Measurements from ENCODE around the gene DARS1.

DNA sequence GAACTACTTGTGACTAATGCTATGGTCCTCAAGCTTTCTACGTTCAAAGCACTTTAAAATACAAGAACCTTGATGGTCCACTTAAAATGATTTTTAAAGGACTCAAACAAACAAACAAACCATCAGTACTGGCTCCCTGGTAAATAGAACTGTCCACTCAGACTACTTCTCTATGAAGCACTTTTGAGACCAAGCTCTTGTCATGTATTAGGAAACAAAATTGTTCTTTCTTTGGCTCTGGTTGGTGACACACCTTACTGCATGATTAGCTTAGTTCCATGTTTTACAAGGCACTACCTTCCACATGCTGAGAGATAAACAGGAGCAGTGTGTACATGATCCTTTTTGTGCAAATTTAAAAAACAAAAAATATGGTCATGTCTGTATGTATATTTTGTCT, 19.7 kb downstream of the DARS1 start:
- TF ChIP-seq, protein P1, sequence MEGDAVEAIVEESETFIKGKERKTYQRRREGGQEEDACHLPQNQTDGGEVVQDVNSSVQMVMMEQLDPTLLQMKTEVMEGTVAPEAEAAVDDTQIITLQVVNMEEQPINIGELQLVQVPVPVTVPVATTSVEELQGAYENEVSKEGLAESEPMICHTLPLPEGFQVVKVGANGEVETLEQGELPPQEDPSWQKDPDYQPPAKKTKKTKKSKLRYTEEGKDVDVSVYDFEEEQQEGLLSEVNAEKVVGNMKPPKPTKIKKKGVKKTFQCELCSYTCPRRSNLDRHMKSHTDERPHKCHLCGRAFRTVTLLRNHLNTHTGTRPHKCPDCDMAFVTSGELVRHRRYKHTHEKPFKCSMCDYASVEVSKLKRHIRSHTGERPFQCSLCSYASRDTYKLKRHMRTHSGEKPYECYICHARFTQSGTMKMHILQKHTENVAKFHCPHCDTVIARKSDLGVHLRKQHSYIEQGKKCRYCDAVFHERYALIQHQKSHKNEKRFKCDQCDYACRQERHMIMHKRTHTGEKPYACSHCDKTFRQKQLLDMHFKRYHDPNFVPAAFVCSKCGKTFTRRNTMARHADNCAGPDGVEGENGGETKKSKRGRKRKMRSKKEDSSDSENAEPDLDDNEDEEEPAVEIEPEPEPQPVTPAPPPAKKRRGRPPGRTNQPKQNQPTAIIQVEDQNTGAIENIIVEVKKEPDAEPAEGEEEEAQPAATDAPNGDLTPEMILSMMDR (IDR thresholded peaks at IDR 0.05), result no peak
- TF ChIP-seq POLR2A (IDR thresholded peaks at IDR 0.05), result no peak
